Measurements from ENCODE around the gene TBC1D3I. TPM values are rescaled to one million over a fixed set of nuclear protein-coding genes. Genes with fewer than 3 reads are reported as not detected.
"Not testable (repeated sequence)": the region's sequence is repeated elsewhere in the genome, so short reads cannot be mapped to it uniquely, and the experiment has no call there.

The TBC1D3I gene
- total and polyA plus RNA-seq, 11 donors, result 0.26 to 0.63 TPM; not detected in 9

DNA sequence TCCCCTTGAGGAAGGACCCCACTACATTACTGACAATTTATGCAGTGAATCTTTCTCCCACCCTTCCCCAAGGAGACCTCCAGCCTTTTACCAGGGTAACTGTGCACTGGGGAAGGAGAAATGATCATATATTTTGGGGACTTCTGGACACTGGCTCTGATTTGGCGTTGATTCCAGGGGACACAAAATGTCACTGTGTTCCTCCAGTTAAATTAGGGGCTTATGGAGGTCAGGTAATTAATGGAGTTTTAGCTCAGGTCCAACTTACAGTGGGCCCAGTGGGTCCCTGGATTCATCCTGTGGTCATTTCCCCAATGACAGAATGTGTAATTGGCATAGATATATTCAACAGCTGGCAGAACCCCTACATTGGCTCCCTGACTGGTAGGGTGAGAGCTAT, 44.8 kb downstream of the TBC1D3I start:
- ATAC-seq; H3K4me3 ChIP-seq; DNase-seq; H3K27ac ChIP-seq; intact Hi-C loops (cut with DNase I); H3K36me3 ChIP-seq: not testable (repeated sequence)
- peaks cover 0 to 11% (median 0%) of the 10 kb centered on the region in 12 donors for H3K4me1 ChIP-seq
- 91 to 100% (median 96%) methylated on average over 1 of the region's 1 CpG for WGBS, 4 donors
- peaks cover 0 to 22% (median 0%) of the 10 kb centered on the region in 9 donors for H3K27me3 ChIP-seq
- H3K9me3 ChIP-seq, result peaks cover 0 to 15% (median 0%) of the 10 kb centered on the region in 12 donors

DNA sequence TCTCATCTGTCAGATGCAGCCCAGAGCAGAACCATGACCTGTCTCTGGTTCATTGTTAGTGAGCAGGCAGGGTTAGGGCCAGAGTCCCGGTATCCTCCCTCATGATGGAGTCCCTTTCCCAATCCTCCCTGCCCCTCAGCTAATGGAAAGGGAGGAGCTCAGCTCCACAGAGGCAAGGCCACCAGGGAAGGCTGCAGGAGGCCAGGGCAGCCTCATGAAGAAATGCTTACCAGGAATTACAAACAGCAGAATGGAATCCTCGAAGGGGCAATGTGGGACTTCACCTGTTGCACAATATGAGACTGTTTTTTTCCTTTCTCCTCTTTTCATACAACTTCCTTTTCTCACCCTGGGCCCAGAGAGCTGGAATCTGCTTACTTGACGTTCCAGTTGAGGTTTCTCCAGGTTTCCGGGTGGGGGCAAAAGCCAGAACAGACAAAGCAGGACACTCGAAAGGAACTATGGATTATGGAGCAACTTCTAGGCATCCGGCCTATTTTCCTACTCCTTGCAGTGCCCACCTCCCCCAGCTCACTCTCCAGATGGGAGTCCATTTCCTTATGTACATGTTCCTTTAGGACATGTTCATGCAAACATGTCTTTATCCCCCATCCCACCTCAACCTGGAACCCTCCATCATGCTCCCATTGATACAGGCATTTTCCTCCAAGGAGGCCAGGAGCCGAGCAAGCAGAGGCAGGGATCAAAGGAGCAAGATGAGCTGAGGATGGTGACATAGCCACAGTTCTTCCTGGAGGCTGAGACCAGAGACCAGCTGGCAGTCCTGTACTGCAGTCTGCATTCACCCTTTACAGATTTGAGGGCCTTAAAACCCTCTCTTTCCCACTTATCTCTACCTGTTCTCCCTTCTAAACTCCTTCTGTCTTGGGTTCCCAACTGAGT, 48.7 kb downstream of the TBC1D3I start:
- ATAC-seq; H3K27ac ChIP-seq; DNase-seq; H3K4me1 ChIP-seq; intact Hi-C loops (cut with DNase I); H3K4me3 ChIP-seq; H3K36me3 ChIP-seq: not testable (repeated sequence)
- Histone ChIP-seq H3K9me3 (peaks cover 0 to 15% (median 0%) of the 10 kb centered on the region in 12 donors), H3K27me3 (peaks cover 0 to 40% (median 0%) of the 10 kb centered on the region in 9 donors)
- 76 to 80% (median 78%) methylated on average over 7 of the region's 7 CpGs for WGBS, 4 donors

- ATAC-seq, result no peak
- no peak overlapping the region for H3K27ac ChIP-seq
- no peak overlapping the region for H3K4me3 ChIP-seq
- peaks cover 0 to 7% (median 0%) of the 10 kb centered on the region in 12 donors for H3K4me1 ChIP-seq
- TF ChIP-seq POLR2A (IDR thresholded peaks at IDR 0.05), result no peak
- TF ChIP-seq, protein P1, sequence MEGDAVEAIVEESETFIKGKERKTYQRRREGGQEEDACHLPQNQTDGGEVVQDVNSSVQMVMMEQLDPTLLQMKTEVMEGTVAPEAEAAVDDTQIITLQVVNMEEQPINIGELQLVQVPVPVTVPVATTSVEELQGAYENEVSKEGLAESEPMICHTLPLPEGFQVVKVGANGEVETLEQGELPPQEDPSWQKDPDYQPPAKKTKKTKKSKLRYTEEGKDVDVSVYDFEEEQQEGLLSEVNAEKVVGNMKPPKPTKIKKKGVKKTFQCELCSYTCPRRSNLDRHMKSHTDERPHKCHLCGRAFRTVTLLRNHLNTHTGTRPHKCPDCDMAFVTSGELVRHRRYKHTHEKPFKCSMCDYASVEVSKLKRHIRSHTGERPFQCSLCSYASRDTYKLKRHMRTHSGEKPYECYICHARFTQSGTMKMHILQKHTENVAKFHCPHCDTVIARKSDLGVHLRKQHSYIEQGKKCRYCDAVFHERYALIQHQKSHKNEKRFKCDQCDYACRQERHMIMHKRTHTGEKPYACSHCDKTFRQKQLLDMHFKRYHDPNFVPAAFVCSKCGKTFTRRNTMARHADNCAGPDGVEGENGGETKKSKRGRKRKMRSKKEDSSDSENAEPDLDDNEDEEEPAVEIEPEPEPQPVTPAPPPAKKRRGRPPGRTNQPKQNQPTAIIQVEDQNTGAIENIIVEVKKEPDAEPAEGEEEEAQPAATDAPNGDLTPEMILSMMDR (IDR thresholded peaks at IDR 0.05), result no peak
- H3K27me3 ChIP-seq, result peaks cover 0 to 40% (median 0%) of the 10 kb centered on the region in 9 donors
- H3K9me3 ChIP-seq, result peaks cover 0 to 15% (median 0%) of the 10 kb centered on the region in 12 donors
- no peak for DNase-seq
- no peaks in the 10 kb centered on the region for H3K36me3 ChIP-seq
- intact Hi-C loops (cut with DNase I), result loop anchor here in 1 of 10 donors (1.0 kb wide), 1 partner anchor 107 kb away; no protein-coding TSS in a partner anchor
Observed at GRCh38 chr17:36214918-36215317, 49.5 kb downstream of the TBC1D3I start.

DNA sequence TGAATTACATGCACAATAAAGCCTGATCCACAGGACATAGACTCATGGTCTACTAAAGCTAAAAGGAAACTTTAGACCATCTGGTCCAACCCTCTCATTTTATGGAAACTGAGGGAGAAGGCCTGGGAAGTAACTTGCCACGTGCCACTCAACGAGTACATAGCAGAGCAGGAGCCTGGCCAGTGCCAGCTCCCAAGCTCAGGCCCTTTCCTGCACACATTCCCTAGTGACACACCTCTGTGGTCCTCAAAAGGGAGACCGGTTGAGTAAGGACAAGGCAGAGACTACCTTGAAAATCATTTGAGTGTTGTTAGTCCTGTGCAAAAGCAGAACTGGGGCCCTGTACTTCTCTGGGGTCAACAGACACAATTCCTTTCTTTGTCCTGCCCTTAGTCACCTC, 50.7 kb downstream of the TBC1D3I start:
- TF ChIP-seq POLR2A (IDR thresholded peaks at IDR 0.05), result no peak
- TF ChIP-seq, protein P1 (IDR thresholded peaks at IDR 0.05), result no peak
- H3K4me1 ChIP-seq, result peaks cover 0 to 7% (median 0%) of the 10 kb centered on the region in 12 donors
- H3K9me3 ChIP-seq, result peaks cover 0 to 10% (median 0%) of the 10 kb centered on the region in 12 donors
- no peaks in the 10 kb centered on the region for H3K36me3 ChIP-seq
- WGBS, 4 donors, result 74 to 86% (median 81%) methylated on average over 3 of the region's 3 CpGs
- H3K4me3 ChIP-seq, result no peak overlapping the region
- H3K27ac ChIP-seq, result no peak overlapping the region
- intact Hi-C loops (cut with DNase I), result loop anchor here in 1 of 10 donors (1.0 kb wide), 1 partner anchor 105 kb away; no protein-coding TSS in a partner anchor
- DNase-seq (no peak), ATAC-seq (no peak)
- H3K27me3 ChIP-seq, result peaks cover 0 to 37% (median 0%) of the 10 kb centered on the region in 9 donors

GRCh38 chr17:36212966-36213365, 51.4 kb downstream of the TBC1D3I start:
- DNase-seq, result no peak
- peaks cover 0 to 31% (median 0%) of the 10 kb centered on the region in 9 donors for H3K27me3 ChIP-seq
- WGBS, 4 donors, result 86 to 94% (median 91%) methylated on average over 3 of the region's 3 CpGs
- no peak for ATAC-seq
- H3K4me1 ChIP-seq, result peaks cover 0 to 7% (median 0%) of the 10 kb centered on the region in 12 donors
- peaks cover 0 to 3% (median 0%) of the 10 kb centered on the region in 12 donors for H3K9me3 ChIP-seq
- no peak overlapping the region for H3K27ac ChIP-seq
- intact Hi-C loops (cut with DNase I), result no loop called here
- no peaks in the 10 kb centered on the region for H3K36me3 ChIP-seq
- no peak overlapping the region for H3K4me3 ChIP-seq
- TF ChIP-seq POLR2A (IDR thresholded peaks at IDR 0.05), result no peak
- TF ChIP-seq, protein P1 (IDR thresholded peaks at IDR 0.05), result no peak
